ENCODE results near the gene TTLL9. TPM values are rescaled to one million over a fixed set of nuclear protein-coding genes. Genes with fewer than 3 reads are reported as not detected.

Gene TTLL9
- total RNA-seq, 1 experiment from 2014 or later, result not detected

- TF ChIP-seq CTCF (conservative IDR thresholded peaks at IDR 0.05; ENCODE audit: low read depth, low read length) (no peak), EZH2 (IDR thresholded peaks at IDR 0.05; ENCODE audit: borderline replicate concordance, low read depth, low read length, poor library complexity, severe bottlenecking) (no peak)
- Histone ChIP-seq H3K27me3 (replicated peaks; ENCODE audit: insufficient read depth, low read depth, low read length, poor library complexity) (no peaks in the 10 kb centered on the region), H3K9me3 (ENCODE audit: low read depth, low read length, poor library complexity, severe bottlenecking) (no peaks in the 10 kb centered on the region), H3K27ac (ENCODE audit: low read depth, low read length, poor library complexity, severe bottlenecking) (no peak overlapping the region), H3K4me3 (ENCODE audit: low read depth, low read length, poor library complexity, severe bottlenecking) (no peak overlapping the region), H3K4me1 (ENCODE audit: insufficient read depth, low read length, poor library complexity, severe bottlenecking) (no peaks in the 10 kb centered on the region), H3K36me3 (ENCODE audit: insufficient read depth, low read length, poor library complexity, severe bottlenecking) (no peaks in the 10 kb centered on the region)
- ChIA-PET POLR2A (ENCODE audit: low non-redundant PET) (no interaction called here), CTCF (no interaction called here)
- BruUV-seq (replicated peaks), result no TSS peak
- no peak for DNase-seq (ENCODE audit: low spot score)
- intact Hi-C loops (cut with micrococcal nuclease; ENCODE audit: unreplicated experiment), result no loop called here
Observed at GRCh38 chr20:31934491-31934890, 64.1 kb downstream of the TTLL9 start.

GRCh38 chr20:31934968-31935764, 64.7 kb downstream of the TTLL9 start:
- Histone ChIP-seq H3K4me1 (ENCODE audit: insufficient read depth, low read length, poor library complexity, severe bottlenecking) (no peaks in the 10 kb centered on the region), H3K36me3 (ENCODE audit: insufficient read depth, low read length, poor library complexity, severe bottlenecking) (no peaks in the 10 kb centered on the region), H3K9me3 (ENCODE audit: low read depth, low read length, poor library complexity, severe bottlenecking) (no peaks in the 10 kb centered on the region), H3K27ac (ENCODE audit: low read depth, low read length, poor library complexity, severe bottlenecking) (no peak overlapping the region), H3K4me3 (ENCODE audit: low read depth, low read length, poor library complexity, severe bottlenecking) (no peak overlapping the region), H3K27me3 (replicated peaks; ENCODE audit: insufficient read depth, low read depth, low read length, poor library complexity) (no peaks in the 10 kb centered on the region)
- intact Hi-C loops (cut with micrococcal nuclease; ENCODE audit: unreplicated experiment), result no loop called here
- ChIA-PET CTCF (no interaction called here), POLR2A (ENCODE audit: low non-redundant PET) (no interaction called here)
- no peak for DNase-seq (ENCODE audit: low spot score)
- TF ChIP-seq EZH2 (IDR thresholded peaks at IDR 0.05; ENCODE audit: borderline replicate concordance, low read depth, low read length, poor library complexity, severe bottlenecking) (no peak), CTCF (conservative IDR thresholded peaks at IDR 0.05; ENCODE audit: low read depth, low read length) (0 out of 2 replicates have a peak, but pooled peaks have one; percentile 12)
- BruUV-seq (replicated peaks), result no TSS peak

DNA sequence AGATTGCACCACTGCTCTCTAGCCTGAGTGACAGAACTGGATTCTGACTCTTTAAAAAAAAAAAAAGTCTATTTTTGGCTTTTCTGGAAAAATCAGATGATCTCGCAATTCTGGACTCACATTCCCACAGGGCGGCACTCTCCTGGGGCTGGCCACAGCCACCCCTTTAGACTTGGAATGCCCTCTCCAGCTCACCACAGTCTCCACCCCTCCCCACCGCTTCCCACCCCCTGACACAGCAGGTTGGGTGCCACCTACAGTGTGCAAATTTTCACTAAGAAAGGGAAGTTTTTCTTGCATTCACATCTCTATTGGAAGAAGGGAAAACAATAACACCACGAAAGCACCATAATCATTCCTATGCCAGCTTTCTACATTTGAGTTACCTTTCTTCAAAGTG, 66.0 kb downstream of the TTLL9 start:
- DNase-seq (ENCODE audit: low spot score), result no peak
- Histone ChIP-seq H3K4me3 (ENCODE audit: low read depth, low read length, poor library complexity, severe bottlenecking) (no peak overlapping the region), H3K36me3 (ENCODE audit: insufficient read depth, low read length, poor library complexity, severe bottlenecking) (no peaks in the 10 kb centered on the region), H3K27me3 (replicated peaks; ENCODE audit: insufficient read depth, low read depth, low read length, poor library complexity) (no peaks in the 10 kb centered on the region), H3K4me1 (ENCODE audit: insufficient read depth, low read length, poor library complexity, severe bottlenecking) (no peaks in the 10 kb centered on the region), H3K27ac (ENCODE audit: low read depth, low read length, poor library complexity, severe bottlenecking) (no peak overlapping the region), H3K9me3 (ENCODE audit: low read depth, low read length, poor library complexity, severe bottlenecking) (no peaks in the 10 kb centered on the region)
- no peak for TF ChIP-seq EZH2 (IDR thresholded peaks at IDR 0.05; ENCODE audit: borderline replicate concordance, low read depth, low read length, poor library complexity, severe bottlenecking)
- TF ChIP-seq CTCF (conservative IDR thresholded peaks at IDR 0.05; ENCODE audit: low read depth, low read length), result no peak
- CTCF ChIA-PET, result no interaction called here
- BruUV-seq (replicated peaks), result no TSS peak
- intact Hi-C loops (cut with micrococcal nuclease; ENCODE audit: unreplicated experiment), result no loop called here
- POLR2A ChIA-PET (ENCODE audit: low non-redundant PET), result no interaction called here
